ENCODE measurements around the gene MATCAP1. TPM values are rescaled to one million over a fixed set of nuclear protein-coding genes. Genes with fewer than 3 reads are reported as not detected.

The MATCAP1 gene
- total RNA-seq, 1 experiment from 2014 or later, result 51.2 TPM

- peaks cover 35 to 53% of the 10 kb centered on the region in 2 experiments for H3K4me1 Mint-ChIP-seq
- Histone ChIP-seq H3K9me3 (ENCODE audit: control insufficient read depth, low read depth, low read length) (no peaks in the 10 kb centered on the region), H3K56ac (ENCODE audit: insufficient read length, low read depth, low read length) (no peak overlapping the region), H3T11ph (ENCODE audit: low read length) (no peak overlapping the region), H3K4ac (ENCODE audit: low read depth, low read length) (no peak overlapping the region), H3K9ac (ENCODE audit: extremely low read depth, insufficient read length, low read length) (no peak overlapping the region), H3K23me2 (ENCODE audit: insufficient read length, low read depth, low read length, poor library complexity, severe bottlenecking) (peaks cover 16% of the 10 kb centered on the region), H2BK12ac (ENCODE audit: insufficient read length, low read depth, low read length) (no peak overlapping the region), H2AK5ac (ENCODE audit: insufficient read length, low read length) (no peak overlapping the region), H2BK15ac (ENCODE audit: low read depth, low read length) (no peak overlapping the region), H2AFZ (ENCODE audit: low read length) (no peak overlapping the region), H3K23ac (ENCODE audit: insufficient read length, low read depth, low read length) (no peak overlapping the region), H3K18ac (ENCODE audit: insufficient read length, low read depth, low read length) (no peak overlapping the region), H4K8ac (replicated peaks; ENCODE audit: insufficient read length, low read depth, low read length) (no peak overlapping the region), H2BK5ac (ENCODE audit: insufficient read length, low read length) (no peak overlapping the region), H3K4me1 (ENCODE audit: insufficient read depth, low read length) (peaks cover 5% of the 10 kb centered on the region; the same call in 1 of the 2 replicates), H2BK20ac (ENCODE audit: low read depth, low read length, poor library complexity, severe bottlenecking) (no peak overlapping the region), H3K27ac (ENCODE audit: insufficient read length, low read depth, low read length) (no peak overlapping the region), H4K91ac (ENCODE audit: insufficient read length, low read depth, low read length) (no peak overlapping the region), H3K79me1 (ENCODE audit: insufficient read depth, low read depth, low read length, poor library complexity, severe bottlenecking) (no peaks in the 10 kb centered on the region), H3K27me3 (ENCODE audit: insufficient read depth, low read length) (peaks cover 63% of the 10 kb centered on the region), H3K4me2 (ENCODE audit: insufficient read depth, insufficient read length, low read length) (peak overlapping the region; percentile 48), H3K79me2 (ENCODE audit: insufficient read depth, low read length) (no peaks in the 10 kb centered on the region), H4K5ac (ENCODE audit: insufficient read length, low read depth, low read length) (no peak overlapping the region), H3K14ac (ENCODE audit: insufficient read depth, low read length) (no peak overlapping the region), H2BK120ac (ENCODE audit: low read depth, low read length, poor library complexity, severe bottlenecking) (no peak overlapping the region), H4K20me1 (ENCODE audit: control insufficient read depth, insufficient read depth, insufficient read length) (no peaks in the 10 kb centered on the region)
- WGBS (ENCODE audit: extremely low coverage, insufficient read length, low lambda C conversion rate), result no CpG with 5 or more reads among the region's 14 CpGs
- H3K27ac Mint-ChIP-seq, result peak overlapping the region in 1 of 3 experiments; percentile 52; a peak in 1 of 7 replicates
- H3K9me3 Mint-ChIP-seq, result peaks cover 0 to 3% of the 10 kb centered on the region in 2 experiments; a peak in 1 of 5 replicates
- H3K36me3 Mint-ChIP-seq (ENCODE audit: insufficient read depth in 1 of 3, low read depth in 3 of 3), result peaks cover 0 to 2% (median 0%) of the 10 kb centered on the region in 3 experiments; a peak in 1 of 7 replicates
- no peak for DNase-seq
- no peak for TF ChIP-seq CTCF (conservative IDR thresholded peaks at IDR 0.05)
- H3K27me3 Mint-ChIP-seq (ENCODE audit: low read depth), result peaks cover 86% of the 10 kb centered on the region
- H3K4me3 Mint-ChIP-seq, result peak overlapping the region; percentile 62 to 87
Observed at GRCh38 chr16:67170949-67171649, 12.7 kb downstream of the MATCAP1 start.

All from H9 (cell line).